ENCODE results near the gene ADGRV1. TPM values are rescaled to one million over a fixed set of nuclear protein-coding genes. Genes with fewer than 3 reads are reported as not detected.

ADGRV1 gene
- total RNA-seq, 2 donors from 2014 or later: 1.4 TPM; not detected in 1

- Histone ChIP-seq H3K4me1 (ENCODE audit: control insufficient read depth in 1 of 2, low read depth in 2 of 2) (peaks cover 31 to 54% of the 10 kb centered on the region in 2 donors), H3K36me3 (no peaks in the 10 kb centered on the region), H3K9me3 (no peaks in the 10 kb centered on the region), H3K4me3 (no peak overlapping the region), H3K27me3 (replicated peaks; ENCODE audit: insufficient read depth) (no peaks in the 10 kb centered on the region), H3K27ac (peak overlapping the region; percentile 1 to 34)
- TF ChIP-seq CTCF (IDR thresholded peaks at IDR 0.05): no peak
- ATAC-seq (ENCODE audit: insufficient number of reproducible peaks, low FRiP score, low read depth) (no peak), DNase-seq (ENCODE audit: low spot score) (no peak)
These were observed 560.6 kb downstream of the ADGRV1 start for GRCh38 chr5:91119217-91119616.

GRCh38 chr5:91119981-91120850 is 561.6 kb downstream of the ADGRV1 start:
- no peaks in the 10 kb centered on the region for H3K9me3 ChIP-seq

GRCh38 chr5:91121347-91121993 is 562.9 kb downstream of the ADGRV1 start:
- no peak for ATAC-seq (ENCODE audit: insufficient number of reproducible peaks, low FRiP score, low read depth)
- H3K27ac ChIP-seq: peak overlapping the region; percentile 6 to 34

More at GRCh38 chr5:91119981-91120850, 561.6 kb downstream of the ADGRV1 start:
- no peak for TF ChIP-seq CTCF (IDR thresholded peaks at IDR 0.05)
- no peak for ATAC-seq (ENCODE audit: insufficient number of reproducible peaks, low FRiP score, low read depth)
- Histone ChIP-seq H3K4me1 (ENCODE audit: control insufficient read depth in 1 of 2, low read depth in 2 of 2) (peaks cover 29 to 64% of the 10 kb centered on the region in 2 donors), H3K27ac (peak overlapping the region; percentile 34 to 51), H3K27me3 (replicated peaks; ENCODE audit: insufficient read depth) (no peaks in the 10 kb centered on the region), H3K36me3 (no peaks in the 10 kb centered on the region), H3K4me3 (no peak overlapping the region)
- no peak for DNase-seq (ENCODE audit: low spot score)

GRCh38 chr5:91122651-91123050 is 564.1 kb downstream of the ADGRV1 start:
- ATAC-seq (ENCODE audit: insufficient number of reproducible peaks, low FRiP score, low read depth): no peak
- Histone ChIP-seq H3K4me3 (no peak overlapping the region), H3K27me3 (replicated peaks; ENCODE audit: insufficient read depth) (no peaks in the 10 kb centered on the region), H3K4me1 (ENCODE audit: control insufficient read depth in 1 of 2, low read depth in 2 of 2) (peaks cover 39 to 88% of the 10 kb centered on the region in 2 donors), H3K9me3 (no peaks in the 10 kb centered on the region), H3K27ac (peak overlapping the region; percentile 19 to 55), H3K36me3 (no peaks in the 10 kb centered on the region)
- TF ChIP-seq CTCF (IDR thresholded peaks at IDR 0.05): no peak
- no peak for DNase-seq (ENCODE audit: low spot score)

More at GRCh38 chr5:91121347-91121993, 562.9 kb downstream of the ADGRV1 start:
- Histone ChIP-seq H3K4me3 (no peak overlapping the region), H3K36me3 (no peaks in the 10 kb centered on the region), H3K4me1 (ENCODE audit: control insufficient read depth in 1 of 2, low read depth in 2 of 2) (peaks cover 29 to 76% of the 10 kb centered on the region in 2 donors), H3K27me3 (replicated peaks; ENCODE audit: insufficient read depth) (no peaks in the 10 kb centered on the region), H3K9me3 (no peaks in the 10 kb centered on the region)
- DNase-seq (ENCODE audit: low spot score): no peak
- TF ChIP-seq CTCF (IDR thresholded peaks at IDR 0.05): no peak

- H3K4me3 ChIP-seq: no peak overlapping the region
- no peak for TF ChIP-seq CTCF (IDR thresholded peaks at IDR 0.05)
- no peak for ATAC-seq (ENCODE audit: insufficient number of reproducible peaks, low FRiP score, low read depth)
These were observed 564.7 kb downstream of the ADGRV1 start for GRCh38 chr5:91123291-91123690.

More at GRCh38 chr5:91123291-91123690, 564.7 kb downstream of the ADGRV1 start:
- peaks cover 45 to 94% of the 10 kb centered on the region in 2 donors for H3K4me1 ChIP-seq (ENCODE audit: control insufficient read depth in 1 of 2, low read depth in 2 of 2)
- H3K27ac ChIP-seq: peak overlapping the region; percentile 19 to 55
- DNase-seq (ENCODE audit: low spot score): no peak
- no peaks in the 10 kb centered on the region for H3K36me3 ChIP-seq
- no peaks in the 10 kb centered on the region for H3K9me3 ChIP-seq
- no peaks in the 10 kb centered on the region for H3K27me3 ChIP-seq (replicated peaks; ENCODE audit: insufficient read depth)
